GM18909 (cell line): ENCODE results near the gene DCANP1.

Experiments used
- ATAC-seq: cut with Tn5 transposase; IDR thresholded peaks from one replicate; pipeline ENCODE4 v1.9.1; 2021; ENCODE audit warnings: mild to moderate bottlenecking; ENCODE audit not compliant: unreplicated experiment, poor library complexity

DCANP1 gene

DNA sequence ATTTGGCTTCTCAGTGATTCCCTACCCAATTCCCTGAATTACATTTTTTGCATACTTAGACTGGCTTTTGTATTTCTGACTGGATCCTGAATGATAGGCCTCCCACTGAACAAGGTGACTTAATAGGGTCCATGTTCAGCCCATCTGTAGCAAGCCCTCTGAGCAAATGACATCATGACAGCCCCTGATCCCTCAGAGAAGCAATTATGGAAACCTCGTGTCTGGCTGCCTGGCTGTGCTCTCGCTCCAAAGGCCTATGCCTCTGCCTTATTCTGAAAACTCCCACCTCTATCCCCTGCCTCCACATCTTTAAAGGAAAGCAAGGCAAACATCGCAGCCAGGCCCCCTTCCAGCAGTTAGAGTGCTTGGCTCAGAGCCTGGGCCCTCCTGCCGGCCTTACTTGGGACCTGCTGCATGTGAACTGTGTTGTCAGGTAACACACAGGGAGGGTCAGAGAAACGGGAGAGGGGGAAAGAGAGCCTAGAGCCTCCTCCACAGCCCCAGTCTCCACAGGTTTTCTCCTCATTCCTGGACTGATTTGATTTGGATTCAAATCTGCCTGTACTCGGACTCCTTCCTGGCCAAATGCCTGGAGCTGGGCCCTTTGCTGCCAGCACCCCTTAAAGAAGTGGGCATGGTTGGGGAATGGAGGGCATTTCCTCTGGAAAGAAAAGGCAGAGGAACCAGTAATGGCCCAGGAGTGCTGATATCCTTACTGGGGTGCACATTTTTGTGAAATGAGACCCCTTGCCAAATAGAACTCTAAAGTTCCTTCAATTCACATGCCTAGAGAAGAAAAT lies 3.8 kb downstream of the DCANP1 start:
- ATAC-seq: no peak

GRCh38 chr5:135442431-135443160 lies 4.6 kb downstream of the DCANP1 start:
- no peak for ATAC-seq

DNA sequence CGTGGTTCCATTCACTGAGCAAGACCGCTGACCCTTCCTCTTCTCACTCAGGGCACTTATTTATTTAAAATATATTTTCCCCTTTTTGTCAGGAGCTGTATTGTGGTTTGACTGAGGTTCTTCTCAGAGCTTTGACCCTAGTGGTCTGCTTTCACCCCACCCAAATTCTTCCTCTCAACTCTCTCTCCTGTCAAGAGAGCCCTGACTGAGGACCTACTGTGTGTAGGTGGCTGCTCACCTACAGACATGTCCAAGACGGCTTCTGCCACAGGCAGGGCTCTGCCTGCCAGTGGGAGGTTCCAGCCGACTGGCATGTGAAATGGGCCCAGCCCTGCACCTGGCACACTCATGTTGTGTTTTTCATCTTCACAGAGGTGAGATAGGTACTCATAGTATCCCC lies 5.2 kb downstream of the DCANP1 start:
- ATAC-seq: no peak

DNA sequence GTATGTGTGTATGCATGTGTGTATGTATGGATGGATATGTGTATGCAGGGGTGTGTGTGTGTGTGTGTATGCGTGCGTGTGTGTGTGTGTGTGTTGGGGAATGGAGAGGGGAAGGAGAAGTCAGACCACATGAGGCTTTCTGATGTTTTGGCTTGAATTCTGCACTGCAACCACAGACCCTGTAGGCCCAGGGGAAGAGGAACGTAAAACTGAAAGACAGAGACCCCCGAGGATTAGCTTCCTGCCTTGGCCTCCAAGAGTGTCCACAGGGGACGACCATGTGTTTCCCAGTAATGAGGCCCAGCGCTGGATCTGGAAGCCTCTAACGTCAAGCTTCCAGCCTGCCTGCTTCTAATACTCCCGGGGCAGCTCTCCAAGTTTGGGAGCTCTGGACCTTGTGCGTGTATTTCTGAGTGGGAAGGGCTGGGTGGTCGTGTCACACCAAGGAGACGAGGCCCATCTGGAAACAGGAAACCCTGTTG lies 5.8 kb downstream of the DCANP1 start:
- no peak for ATAC-seq

DNA sequence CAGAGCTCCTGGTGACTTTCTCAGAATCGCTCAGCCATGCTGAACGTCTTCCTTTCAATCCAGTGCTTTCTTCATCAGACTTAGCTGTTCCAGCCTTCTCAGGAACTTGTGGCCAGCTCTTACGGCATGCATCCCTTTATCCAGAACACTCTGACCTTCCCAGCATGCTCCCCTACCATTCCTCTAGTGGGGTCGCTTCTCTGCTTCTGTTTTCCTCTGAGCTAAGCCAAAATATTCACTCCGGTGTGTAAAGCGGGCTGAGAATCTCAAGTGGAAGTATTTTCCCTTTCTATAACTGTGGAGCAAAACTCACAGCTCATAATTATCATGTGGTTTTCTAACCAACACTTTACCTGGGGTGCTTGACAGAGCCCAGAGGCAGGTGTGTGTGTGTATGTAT lies 6.2 kb downstream of the DCANP1 start:
- ATAC-seq: no peak

DNA sequence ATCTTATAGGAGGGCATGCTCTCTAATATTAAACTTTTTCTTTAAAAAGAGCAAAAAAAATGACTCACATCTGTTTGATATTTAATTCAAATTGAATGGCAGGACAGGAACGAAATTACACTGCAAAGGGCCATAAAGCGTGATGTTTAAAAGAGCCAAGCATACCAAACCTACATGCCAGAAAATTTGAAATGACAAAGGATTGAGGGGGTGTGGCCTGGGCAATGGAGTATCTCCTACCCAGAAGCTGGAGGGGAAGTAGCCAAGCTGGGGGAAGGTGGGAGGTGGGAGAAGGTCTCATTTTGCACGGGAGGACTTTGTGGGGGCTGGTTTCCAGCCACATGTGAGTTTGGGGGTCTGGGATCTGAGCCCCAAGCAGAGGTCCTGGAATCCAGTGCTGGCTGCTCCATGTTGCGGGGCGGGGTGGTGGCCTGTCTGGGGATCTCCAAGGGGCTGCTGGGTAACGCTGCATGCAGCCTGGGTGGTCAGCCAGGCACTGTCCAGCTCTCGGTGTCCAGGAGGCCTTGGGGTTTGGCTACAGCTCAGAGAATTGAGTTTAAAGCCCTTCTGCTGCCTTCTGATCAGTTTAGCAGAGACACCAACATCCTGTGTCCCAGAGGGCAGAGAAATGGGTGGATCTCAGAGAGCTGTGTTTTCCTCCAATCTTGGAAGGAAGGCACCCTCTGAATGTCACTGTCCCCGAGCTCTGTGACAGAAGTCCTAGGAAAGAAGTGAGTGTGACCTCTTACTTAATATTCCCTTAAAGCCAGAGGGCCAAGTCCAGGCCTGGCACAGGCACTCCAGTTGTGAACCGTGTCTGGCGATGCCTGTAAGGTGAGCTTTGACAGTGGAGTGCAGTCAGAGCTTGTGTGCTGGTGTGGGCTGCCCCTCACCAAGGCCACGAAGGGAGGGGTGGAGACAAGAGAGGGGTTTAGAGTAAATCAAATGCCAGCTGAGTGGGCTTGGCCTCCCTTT lies 7.6 kb downstream of the DCANP1 start:
- ATAC-seq: no peak

GRCh38 chr5:135438636-135439221 lies 8.4 kb downstream of the DCANP1 start:
- no peak for ATAC-seq

GRCh38 chr5:135437796-135438560 lies 9.2 kb downstream of the DCANP1 start:
- ATAC-seq: no peak

DNA sequence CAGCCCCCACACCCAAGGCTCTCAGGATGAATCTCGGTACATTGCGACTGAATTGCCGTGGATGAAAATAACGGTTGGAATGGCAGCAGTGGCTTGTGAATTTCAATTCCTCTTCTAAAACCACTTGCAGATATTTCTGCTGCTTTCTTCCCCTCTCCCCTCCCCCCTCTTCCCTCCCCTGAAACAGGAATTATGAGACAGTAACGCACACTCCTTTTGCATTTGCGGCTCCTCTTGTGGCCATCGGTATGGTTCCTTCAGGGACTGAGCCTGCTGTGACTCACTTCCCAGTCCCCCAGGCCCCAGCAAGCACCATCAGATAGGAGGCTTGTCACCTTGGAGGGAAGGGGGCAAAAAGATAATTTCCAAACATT lies 9.7 kb downstream of the DCANP1 start:
- ATAC-seq: no peak

GRCh38 chr5:135436951-135437418 lies 10.2 kb downstream of the DCANP1 start:
- ATAC-seq: no peak

GRCh38 chr5:135435467-135436330 lies 11.4 kb downstream of the DCANP1 start:
- ATAC-seq: no peak

- no peak for ATAC-seq
Measured at GRCh38 chr5:135434591-135435466, 12.3 kb downstream of the DCANP1 start.

DNA sequence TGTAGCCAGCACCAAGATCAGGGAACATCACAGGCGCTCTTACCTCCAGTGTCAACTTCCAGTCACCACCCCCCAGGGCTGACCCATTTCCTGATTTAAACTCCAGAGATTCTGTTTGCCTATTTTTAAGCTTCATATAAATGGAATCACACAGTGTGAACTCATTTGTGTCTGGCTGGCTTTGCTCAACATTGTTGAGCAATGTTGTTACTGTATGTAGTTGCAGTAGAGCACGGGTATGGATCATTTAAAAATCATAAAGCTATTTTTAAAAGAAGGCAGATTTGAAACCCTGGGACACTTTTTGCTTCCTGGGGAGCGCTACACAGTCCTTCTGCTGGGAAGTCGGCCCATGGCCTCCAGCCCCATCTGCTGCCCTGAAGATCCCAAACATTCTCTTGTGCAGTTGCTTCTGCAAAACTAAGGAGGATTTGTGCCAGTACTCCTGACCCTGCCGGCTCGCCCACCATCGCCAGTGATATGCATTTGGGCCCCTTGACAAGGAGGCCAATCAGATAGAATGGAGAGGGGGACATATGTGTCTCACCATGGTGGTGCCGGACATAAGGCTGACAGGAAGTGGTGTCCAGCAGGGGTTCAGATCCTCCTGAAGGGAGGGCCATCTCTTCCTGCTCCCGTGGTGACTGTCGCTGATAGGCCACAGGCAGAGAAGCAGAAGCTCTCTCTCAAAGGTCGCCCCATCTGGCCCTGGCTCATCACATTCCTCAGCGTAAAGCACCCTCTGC lies 13.3 kb downstream of the DCANP1 start:
- ATAC-seq: no peak

DNA sequence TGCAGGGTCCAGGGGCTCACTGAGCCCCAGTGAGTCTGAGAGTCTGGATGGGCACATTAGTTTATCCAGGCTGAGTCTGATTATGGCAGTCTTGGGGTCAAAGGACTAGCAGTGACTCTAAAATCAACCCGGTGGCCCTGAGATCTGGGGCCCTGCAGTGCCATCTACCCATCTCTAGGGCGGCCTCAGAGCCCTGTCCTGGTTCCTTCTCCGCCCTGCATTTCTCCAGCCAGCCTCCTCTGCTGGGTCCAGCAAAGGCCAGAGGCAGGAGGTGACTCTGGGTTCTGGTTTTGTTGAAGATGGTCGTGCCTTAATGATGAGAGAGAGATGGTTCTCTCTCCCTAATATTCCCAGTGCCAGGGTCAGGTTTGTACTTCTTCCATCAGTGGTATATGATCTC lies 15.0 kb downstream of the DCANP1 start:
- ATAC-seq: no peak

DNA sequence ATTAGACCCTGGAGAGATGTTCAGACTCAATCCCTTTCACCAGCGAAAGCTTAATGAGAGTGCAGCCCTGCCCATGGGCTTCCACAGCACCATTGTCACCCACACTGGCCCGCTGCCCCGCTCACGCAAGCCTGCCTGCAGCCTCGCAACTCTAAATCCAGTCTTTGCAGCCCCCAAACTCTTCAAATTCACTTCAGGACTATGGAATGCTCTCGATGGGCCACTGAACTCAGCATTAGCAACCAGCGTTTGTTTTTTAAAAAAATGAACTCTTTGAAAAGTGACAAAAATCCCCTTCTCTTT lies 17.1 kb downstream of the DCANP1 start:
- no peak for ATAC-seq

DNA sequence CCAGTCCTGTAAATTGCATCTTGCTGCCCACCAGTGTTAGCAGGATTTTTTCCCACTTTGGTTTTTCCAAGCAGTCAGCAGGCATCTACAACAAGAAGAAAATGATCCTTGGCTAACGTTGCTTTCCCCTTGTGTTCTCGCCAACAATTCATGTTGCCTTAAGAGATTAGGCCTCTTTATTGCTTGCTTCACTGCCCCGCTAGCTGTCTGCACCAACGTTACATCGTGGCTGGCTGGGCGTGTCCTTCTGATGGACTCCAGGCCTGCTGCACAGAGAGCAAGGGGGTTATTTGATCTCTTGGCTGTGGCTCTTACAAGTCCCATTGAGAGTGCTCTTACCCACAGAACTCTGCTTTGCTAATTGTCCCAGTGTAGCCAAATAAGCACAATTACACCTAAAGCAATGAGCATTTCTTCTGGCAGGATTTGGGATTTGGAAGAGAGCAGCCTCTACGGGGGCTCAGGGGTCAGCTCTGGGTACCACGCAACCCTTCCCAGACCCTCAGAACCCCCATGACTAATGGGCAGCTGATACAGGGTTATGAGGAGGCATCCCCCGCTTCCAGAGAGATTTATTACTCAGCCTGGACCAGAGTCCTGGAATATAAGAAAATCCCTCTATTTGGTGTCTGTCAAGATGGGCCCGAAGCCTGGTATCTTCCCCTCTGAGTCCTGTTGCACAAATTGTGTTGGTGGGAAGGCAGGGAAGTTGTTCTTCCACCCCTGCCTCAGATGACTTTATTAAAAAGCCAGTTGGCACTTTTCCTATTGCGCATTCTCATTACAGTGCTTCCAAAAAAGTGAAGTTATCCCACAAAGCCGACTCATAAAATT lies 17.6 kb downstream of the DCANP1 start:
- ATAC-seq: no peak
